Spleen (tissue), 11 donors: ENCODE measurements around the gene PKIB. TPM values are rescaled to one million over a fixed set of nuclear protein-coding genes. Genes with fewer than 3 reads are reported as not detected.

Experiments used
- DNase-seq: peaks from one replicate; pipeline ENCODE4 v3.0.0-alpha.2; 2020
- H3K27ac ChIP-seq, 8 donors: fragments of 200-600 bp; sonication (generic) in 7 of 8; 1 replicate in 4 of 8; 2 replicates in 4 of 8; pipeline versions ENCODE4 v1.5.0 to v1.8.0; 2016 to 2021; ENCODE audit warnings: inconsistent platforms in 4 of 8, mild to moderate bottlenecking in 4 of 8, moderate library complexity in 1 of 8
- H3K27me3 ChIP-seq, 7 donors: fragments of 200-600 bp; sonication (generic) in 6 of 7; replicated peaks in 1 of 7; 1 replicate in 4 of 7; 2 replicates in 3 of 7; pipeline versions ENCODE4 v1.5.0 to v1.8.0; 2016 to 2021; ENCODE audit warnings: inconsistent platforms in 3 of 7, mild to moderate bottlenecking in 1 of 7
- H3K36me3 ChIP-seq, 6 donors: fragments of 200-600 bp; sonication (generic) in 5 of 6; 1 replicate in 4 of 6; 2 replicates in 2 of 6; pipeline versions ENCODE4 v1.5.0 to v1.8.0; 2016 to 2021; ENCODE audit warnings: inconsistent platforms in 2 of 6
- H3K4me1 ChIP-seq, 6 donors: fragments of 200-600 bp; sonication (generic) in 5 of 6; 1 replicate in 3 of 6; 2 replicates in 3 of 6; pipeline versions ENCODE4 v1.5.0 to v1.8.0; 2016 to 2021; ENCODE audit warnings: inconsistent platforms in 3 of 6
- H3K4me3 ChIP-seq, 8 donors: fragments of 200-600 bp; sonication (generic) in 7 of 8; 1 replicate in 4 of 8; 2 replicates in 4 of 8; pipeline versions ENCODE4 v1.5.0 to v1.8.0; 2016 to 2021; ENCODE audit warnings: inconsistent platforms in 4 of 8, mild to moderate bottlenecking in 4 of 8, moderate library complexity in 2 of 8
- H3K9me3 ChIP-seq, 8 donors: fragments of 200-600 bp; sonication (generic) in 7 of 8; 1 replicate in 4 of 8; 2 replicates in 4 of 8; pipeline versions ENCODE4 v1.5.0 to v1.8.0; 2016 to 2021; ENCODE audit warnings: inconsistent platforms in 4 of 8
- POLR2A ChIP-seq, 3 donors: fragments of 450-650 bp; IDR thresholded peaks; one replicate each; pipeline ENCODE4 v1.5.1; 2017; ENCODE audit warnings: antibody characterized with exemption in 3 of 3, mild to moderate bottlenecking in 1 of 3
- POLR2AphosphoS5 ChIP-seq, 3 donors: sonication (generic); formaldehyde crosslinking; IDR thresholded peaks; one replicate each; pipeline ENCODE4 v1.5.1; 2017; ENCODE audit warnings: antibody characterized with exemption in 3 of 3
- WGBS, 5 donors: extraction: QIAGEN DNeasy Blood & Tissue Kit in 3 of 5; methylation state at CpG; one replicate each; pipeline versions ENCODE4 v1.1.5 to v1.1.7; 2013 to 2018; 5-methylcytosine and 5-hydroxymethylcytosine counted together
- intact Hi-C: fragments of 100-400 bp; cut with DNase I; formaldehyde crosslinking; loops from one replicate; pipeline ENCODE4 v1.15.0; 2023; ENCODE audit warnings: low total_unique reads
- polyA plus RNA-seq, 3 donors: library from polyadenylated mRNA; stranded (reverse); fragments of 200-250 nt; gene quantifications; one replicate each; pipeline ENCODE4 v1.2.1, GENCODE V29; 2013
- total RNA-seq, 7 donors: library from RNA; depleted of rRNA in 3 of 7; stranded (reverse); fragments of >200 nt in 3 of 7; fragmentation: NEBNext Ultra II Directional in 4 of 7; extraction: Animal tissue kit (Norgen Biotek cat#: 25700) in 4 of 7; gene quantifications; one replicate each; pipeline versions ENCODE4 v1.1.0 to v1.2.1, GENCODE V29; 2016 to 2021
- TF ChIP-seq, protein P1 (sequence below), 11 experiments: fragments of 200-600 bp in 7 of 11; fragments of 450-650 bp in 4 of 11; sonication (generic) in 4 of 11; IDR thresholded peaks in 8 of 11; conservative IDR thresholded peaks in 3 of 11; 1 replicate in 7 of 11; 2 replicates in 4 of 11; pipeline versions ENCODE4 v1.4.0 to v1.8.0; 2016 to 2021; ENCODE audit warnings: antibody characterized with exemption in 11 of 11, inconsistent platforms in 4 of 11, mild to moderate bottlenecking in 1 of 11
- donor health status: healthy with polysubstance abuse.
- donor health status: DM: no; HTN: no; CAD: no; lungs with moderate emphysema.
- donor health status: DM: no; HTN: no; CAD: no.
- donor health status: Bipolar disorder and iron deficiency.
- donor health status: healthy.
- donor health status: DM: no; HTN: no; CAD: no.
- donor health status: DM: yes; HTN: yes; CAD: no.

The PKIB gene
- total and polyA plus RNA-seq, 10 donors, result 0.85 to 3.0 (median 1.4) TPM; not detected in 2

DNA sequence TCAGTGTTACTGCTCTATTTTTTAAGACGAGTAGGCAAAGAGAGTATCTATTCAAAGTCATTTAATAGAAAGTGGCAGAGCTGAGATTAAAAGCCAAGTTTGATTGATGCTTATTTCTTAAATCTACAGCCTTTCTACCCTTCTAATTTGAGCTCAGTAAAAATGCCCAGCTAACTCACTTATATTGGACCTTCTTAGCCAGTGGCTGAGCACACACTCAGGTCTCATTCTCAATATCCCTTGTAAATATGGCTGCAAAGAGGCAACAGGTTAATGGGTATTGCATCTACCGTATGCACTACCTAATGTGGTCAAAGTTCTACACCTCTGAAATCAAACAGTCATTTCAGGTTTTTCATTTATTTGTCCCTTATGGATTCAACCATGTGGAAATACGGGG, 6.7 kb downstream of the PKIB start:
- intact Hi-C loops, result no loop called here

GRCh38 chr6:122619309-122619708, 9.1 kb downstream of the PKIB start:
- H3K4me3 ChIP-seq, result no peak overlapping the region
- no peaks in the 10 kb centered on the region for H3K36me3 ChIP-seq
- 79 to 93% (median 84%) methylated on average over 2 of the region's 2 CpGs for WGBS, 5 donors
- TF ChIP-seq, protein P1, sequence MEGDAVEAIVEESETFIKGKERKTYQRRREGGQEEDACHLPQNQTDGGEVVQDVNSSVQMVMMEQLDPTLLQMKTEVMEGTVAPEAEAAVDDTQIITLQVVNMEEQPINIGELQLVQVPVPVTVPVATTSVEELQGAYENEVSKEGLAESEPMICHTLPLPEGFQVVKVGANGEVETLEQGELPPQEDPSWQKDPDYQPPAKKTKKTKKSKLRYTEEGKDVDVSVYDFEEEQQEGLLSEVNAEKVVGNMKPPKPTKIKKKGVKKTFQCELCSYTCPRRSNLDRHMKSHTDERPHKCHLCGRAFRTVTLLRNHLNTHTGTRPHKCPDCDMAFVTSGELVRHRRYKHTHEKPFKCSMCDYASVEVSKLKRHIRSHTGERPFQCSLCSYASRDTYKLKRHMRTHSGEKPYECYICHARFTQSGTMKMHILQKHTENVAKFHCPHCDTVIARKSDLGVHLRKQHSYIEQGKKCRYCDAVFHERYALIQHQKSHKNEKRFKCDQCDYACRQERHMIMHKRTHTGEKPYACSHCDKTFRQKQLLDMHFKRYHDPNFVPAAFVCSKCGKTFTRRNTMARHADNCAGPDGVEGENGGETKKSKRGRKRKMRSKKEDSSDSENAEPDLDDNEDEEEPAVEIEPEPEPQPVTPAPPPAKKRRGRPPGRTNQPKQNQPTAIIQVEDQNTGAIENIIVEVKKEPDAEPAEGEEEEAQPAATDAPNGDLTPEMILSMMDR (IDR thresholded peaks at IDR 0.05 in 8 of 11, conservative IDR thresholded peaks at IDR 0.05 in 3 of 11), result no peak
- TF ChIP-seq POLR2A (IDR thresholded peaks at IDR 0.05) (no peak), POLR2AphosphoS5 (IDR thresholded peaks at IDR 0.05) (no peak)
- DNase-seq, result no peak
- H3K27me3 ChIP-seq, result peaks cover 0 to 21% (median 0%) of the 10 kb centered on the region in 7 donors
- no peaks in the 10 kb centered on the region for H3K4me1 ChIP-seq
- H3K27ac ChIP-seq, result no peak overlapping the region
- intact Hi-C loops, result no loop called here
- no peaks in the 10 kb centered on the region for H3K9me3 ChIP-seq

More for the DNA sequence above, 6.7 kb downstream of the PKIB start:
- WGBS, 5 donors, result 72 to 89% (median 77%) methylated on average over 3 of the region's 3 CpGs
- no peak overlapping the region for H3K4me3 ChIP-seq
- no peak overlapping the region for H3K27ac ChIP-seq
- DNase-seq, result no peak
- peaks cover 0 to 46% (median 5%) of the 10 kb centered on the region in 7 donors for H3K27me3 ChIP-seq
- no peaks in the 10 kb centered on the region for H3K9me3 ChIP-seq
- TF ChIP-seq POLR2A (IDR thresholded peaks at IDR 0.05) (no peak), POLR2AphosphoS5 (IDR thresholded peaks at IDR 0.05) (no peak)
- TF ChIP-seq, protein P1 (IDR thresholded peaks at IDR 0.05 in 8 of 11, conservative IDR thresholded peaks at IDR 0.05 in 3 of 11), result no peak
- no peaks in the 10 kb centered on the region for H3K36me3 ChIP-seq
- H3K4me1 ChIP-seq, result no peaks in the 10 kb centered on the region

GRCh38 chr6:122620428-122620827, 10.2 kb downstream of the PKIB start:
- H3K4me1 ChIP-seq, result no peaks in the 10 kb centered on the region
- 76 to 89% (median 83%) methylated on average over 3 of the region's 3 CpGs for WGBS, 5 donors
- H3K36me3 ChIP-seq, result no peaks in the 10 kb centered on the region
- no peak overlapping the region for H3K27ac ChIP-seq
- H3K9me3 ChIP-seq, result no peaks in the 10 kb centered on the region
- TF ChIP-seq POLR2AphosphoS5 (IDR thresholded peaks at IDR 0.05) (no peak), POLR2A (IDR thresholded peaks at IDR 0.05) (no peak)
- TF ChIP-seq, protein P1 (IDR thresholded peaks at IDR 0.05 in 8 of 11, conservative IDR thresholded peaks at IDR 0.05 in 3 of 11), result no peak
- intact Hi-C loops, result no loop called here
- DNase-seq, result no peak
- H3K4me3 ChIP-seq, result no peak overlapping the region
- peaks cover 0 to 10% (median 0%) of the 10 kb centered on the region in 7 donors for H3K27me3 ChIP-seq

GRCh38 chr6:122620902-122621301, 10.7 kb downstream of the PKIB start:
- no peak for DNase-seq
- Histone ChIP-seq H3K27ac (no peak overlapping the region), H3K9me3 (no peaks in the 10 kb centered on the region), H3K4me1 (no peaks in the 10 kb centered on the region), H3K4me3 (no peak overlapping the region), H3K27me3 (peaks cover 0 to 5% (median 0%) of the 10 kb centered on the region in 7 donors), H3K36me3 (no peaks in the 10 kb centered on the region)
- intact Hi-C loops, result no loop called here
- 71 to 87% (median 77%) methylated on average over 3 of the region's 3 CpGs for WGBS, 5 donors
- TF ChIP-seq POLR2A (IDR thresholded peaks at IDR 0.05) (no peak), POLR2AphosphoS5 (IDR thresholded peaks at IDR 0.05) (no peak)
- TF ChIP-seq, protein P1 (IDR thresholded peaks at IDR 0.05 in 8 of 11, conservative IDR thresholded peaks at IDR 0.05 in 3 of 11), result no peak
